Effector memory CD8-positive, alpha-beta T cell (primary cell): ENCODE measurements around the gene EVI5L.
"Not testable (repeated sequence)": the region's sequence is repeated elsewhere in the genome, so short reads cannot be mapped to it uniquely, and the experiment has no call there.

Experiments used
- ATAC-seq: fragments of 150-1000 bp; cut with Tn5 transposase; replicated peaks from 2 replicates; pipeline ENCODE4 v1.10.0; 2021; ENCODE audit warnings: mild to moderate bottlenecking, moderate library complexity
- DNase-seq, 3 experiments: peaks; one replicate each; pipeline ENCODE4 v3.0.0; 2021
- H3K27ac Mint-ChIP-seq, 2 donors: one replicate each; pipeline ENCODE4 v1.8.0; 2022; ENCODE audit warnings: mild to moderate bottlenecking in 2 of 2, mixed read lengths in 2 of 2, moderate library complexity in 2 of 2
- H3K27me3 Mint-ChIP-seq, 2 donors: one replicate each; pipeline ENCODE4 v1.8.0; 2022; ENCODE audit warnings: mixed read lengths in 2 of 2
- H3K36me3 Mint-ChIP-seq: one replicate; pipeline ENCODE4 v1.8.0; 2022; ENCODE audit warnings: mild to moderate bottlenecking, moderate library complexity, mixed read lengths; ENCODE audit not compliant: insufficient read depth
- H3K4me1 Mint-ChIP-seq, 2 donors: one replicate each; pipeline ENCODE4 v1.8.0; 2022; ENCODE audit warnings: low read depth in 2 of 2, mixed read lengths in 2 of 2
- H3K4me3 Mint-ChIP-seq, 2 donors: one replicate each; pipeline ENCODE4 v1.8.0; 2022; ENCODE audit warnings: mild to moderate bottlenecking in 2 of 2, mixed read lengths in 2 of 2, moderate library complexity in 2 of 2
- H3K9me3 Mint-ChIP-seq, 2 donors: one replicate each; pipeline ENCODE4 v1.8.0; 2022; ENCODE audit warnings: mixed read lengths in 2 of 2

Gene EVI5L

DNA sequence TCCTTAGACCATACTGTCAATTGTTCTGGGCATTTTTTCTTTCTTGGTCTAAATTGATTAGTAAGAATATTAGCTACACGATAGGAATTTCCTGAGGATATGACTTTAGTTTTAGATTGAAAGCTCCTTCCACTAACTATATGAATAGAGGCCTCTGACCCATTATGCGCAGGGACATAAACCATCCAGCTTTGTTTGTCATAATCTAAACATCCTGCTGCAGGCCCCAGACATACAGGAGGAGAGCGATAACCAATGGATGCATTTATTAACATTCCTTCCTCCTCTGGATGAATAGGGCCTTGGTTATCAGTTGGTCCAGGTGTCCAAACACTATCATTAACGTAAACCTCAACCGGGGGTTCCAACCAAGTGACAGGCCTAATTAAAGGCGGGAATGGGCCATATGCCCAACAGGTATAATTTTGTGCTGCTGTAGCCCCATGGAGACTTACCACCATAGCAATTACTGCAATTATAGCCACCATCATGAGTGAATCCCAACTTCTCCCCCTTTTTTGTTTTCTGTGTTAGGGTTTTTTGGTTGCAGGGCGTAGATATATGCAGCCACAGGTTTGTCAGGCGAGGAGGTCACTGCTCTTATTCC lies 34.4 kb upstream of the EVI5L start:
- H3K4me3 Mint-ChIP-seq, result no peak overlapping the region
- ATAC-seq (no peak), DNase-seq (no peak)
- H3K36me3 Mint-ChIP-seq, result peaks cover 11% of the 10 kb centered on the region
- no peak overlapping the region for H3K27ac Mint-ChIP-seq
- H3K9me3 Mint-ChIP-seq, result peaks cover 0 to 2% of the 10 kb centered on the region in 2 donors
- H3K27me3 Mint-ChIP-seq, result peaks cover 1 to 27% of the 10 kb centered on the region in 2 donors
- no peaks in the 10 kb centered on the region for H3K4me1 Mint-ChIP-seq

- Mint-ChIP-seq H3K4me1 (no peaks in the 10 kb centered on the region), H3K27ac (no peak overlapping the region), H3K27me3 (peaks cover 10 to 23% of the 10 kb centered on the region in 2 donors), H3K9me3 (no peaks in the 10 kb centered on the region), H3K36me3 (peaks cover 12% of the 10 kb centered on the region), H3K4me3 (peak overlapping the region in 1 of 2 donors; percentile 21)
- no peak for ATAC-seq
- peak; percentile 55 to 69 (median 58) for DNase-seq
These were observed 30.2 kb upstream of the EVI5L start for GRCh38 chr19:7799640-7800355.

GRCh38 chr19:7801020-7801570 lies 28.9 kb upstream of the EVI5L start:
- no peaks in the 10 kb centered on the region for H3K4me1 Mint-ChIP-seq
- H3K4me3 Mint-ChIP-seq, result no peak overlapping the region
- DNase-seq, result no peak
- no peaks in the 10 kb centered on the region for H3K9me3 Mint-ChIP-seq
- H3K27me3 Mint-ChIP-seq, result peaks cover 10 to 23% of the 10 kb centered on the region in 2 donors
- H3K27ac Mint-ChIP-seq, result no peak overlapping the region
- no peak for ATAC-seq
- H3K36me3 Mint-ChIP-seq, result peaks cover 12% of the 10 kb centered on the region

DNA sequence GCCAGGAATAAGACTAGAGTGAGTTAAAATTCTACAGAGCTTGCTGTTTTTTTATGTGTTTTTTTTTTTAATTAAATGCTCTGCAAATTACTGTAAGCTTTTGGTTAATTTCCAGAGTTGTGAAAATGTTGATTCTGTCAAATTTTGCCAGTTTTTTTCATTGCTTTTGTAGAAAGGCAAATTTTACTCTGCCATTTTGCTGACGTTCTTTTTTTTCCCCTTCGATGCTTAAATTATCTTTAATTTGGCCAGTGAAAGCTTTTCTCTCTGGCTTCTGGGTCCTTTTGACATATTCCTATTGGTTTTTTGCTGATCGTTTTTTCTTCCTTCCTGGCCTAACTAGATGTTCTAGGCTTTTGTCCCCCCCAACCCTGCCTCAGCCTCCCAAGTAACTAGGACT lies 23.8 kb upstream of the EVI5L start:
- no peak for ATAC-seq
- Mint-ChIP-seq H3K4me1 (peaks cover 7 to 11% of the 10 kb centered on the region in 2 donors), H3K9me3 (peaks cover 0 to 3% of the 10 kb centered on the region in 2 donors), H3K27me3 (peaks cover 10 to 17% of the 10 kb centered on the region in 2 donors), H3K36me3 (peaks cover 13% of the 10 kb centered on the region), H3K4me3 (no peak overlapping the region), H3K27ac (no peak overlapping the region)
- DNase-seq, result no peak

- Mint-ChIP-seq H3K36me3 (peaks cover 10% of the 10 kb centered on the region), H3K9me3 (peaks cover 0 to 3% of the 10 kb centered on the region in 2 donors), H3K4me3 (peak overlapping the region; percentile 61 to 62), H3K4me1 (peaks cover 7 to 11% of the 10 kb centered on the region in 2 donors), H3K27me3 (peaks cover 10 to 17% of the 10 kb centered on the region in 2 donors), H3K27ac (peak overlapping the region; percentile 60 to 87)
- ATAC-seq, result no peak
- DNase-seq, result no peak
These were observed 23.1 kb upstream of the EVI5L start for GRCh38 chr19:7806876-7807275.

DNA sequence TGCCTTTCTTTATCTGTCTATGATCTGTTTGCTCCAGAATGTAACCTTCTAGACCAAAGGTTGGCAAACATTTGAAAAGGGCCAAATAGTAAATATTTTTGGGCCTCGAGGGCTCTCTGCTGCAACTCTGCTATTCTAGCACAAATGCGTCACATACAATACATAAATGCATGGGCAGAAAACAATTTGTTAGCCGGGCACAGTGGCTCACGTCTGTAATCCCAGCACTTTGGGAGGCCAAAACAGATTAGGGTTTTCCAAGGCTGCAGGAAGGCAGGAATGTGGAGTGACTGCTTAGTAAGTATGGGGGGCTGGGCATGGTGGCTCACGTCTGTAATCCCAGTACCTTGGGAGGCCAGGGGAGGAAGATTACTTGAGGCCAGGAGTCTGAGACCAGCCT lies 21.9 kb upstream of the EVI5L start:
- Mint-ChIP-seq H3K4me3 (peak overlapping the region; percentile 61 to 62), H3K27ac (peak overlapping the region; percentile 60 to 87), H3K36me3 (peaks cover 9% of the 10 kb centered on the region), H3K4me1 (peaks cover 7 to 11% of the 10 kb centered on the region in 2 donors), H3K27me3 (peaks cover 0 to 5% of the 10 kb centered on the region in 2 donors), H3K9me3 (peaks cover 0 to 3% of the 10 kb centered on the region in 2 donors)
- ATAC-seq (no peak), DNase-seq (no peak)

GRCh38 chr19:7811989-7812388 lies 18.0 kb upstream of the EVI5L start:
- H3K36me3 Mint-ChIP-seq, result peaks cover 9% of the 10 kb centered on the region
- no peak overlapping the region for H3K4me3 Mint-ChIP-seq
- H3K27ac Mint-ChIP-seq, result no peak overlapping the region
- H3K9me3 Mint-ChIP-seq, result peaks cover 0 to 3% of the 10 kb centered on the region in 2 donors
- H3K27me3 Mint-ChIP-seq, result no peaks in the 10 kb centered on the region
- DNase-seq, result no peak
- H3K4me1 Mint-ChIP-seq, result peaks cover 16 to 27% of the 10 kb centered on the region in 2 donors
- no peak for ATAC-seq

DNA sequence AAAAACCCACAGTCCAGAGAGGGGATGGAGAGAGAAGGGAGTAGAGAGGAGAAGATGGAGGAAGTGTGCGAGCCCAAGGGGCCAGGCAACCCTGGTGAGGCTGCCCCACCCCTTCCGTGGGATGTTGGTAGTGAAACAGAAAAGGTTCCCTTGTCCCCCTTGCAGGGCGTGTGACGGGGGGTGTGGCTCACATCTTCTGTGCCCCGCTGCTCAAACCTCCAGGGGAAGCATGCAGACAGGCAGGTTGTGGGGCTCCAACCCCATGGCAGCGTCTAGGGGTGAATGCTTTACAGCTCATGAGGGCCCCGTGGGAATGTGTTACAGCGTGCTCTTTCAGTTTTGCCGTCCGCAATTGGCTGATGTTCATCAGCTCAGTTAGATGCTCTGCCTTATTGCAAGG lies 14.7 kb upstream of the EVI5L start:
- ATAC-seq (peak; percentile 53), DNase-seq (no peak)
- peaks cover 2% of the 10 kb centered on the region for H3K36me3 Mint-ChIP-seq
- H3K4me1 Mint-ChIP-seq, result peaks cover 12 to 15% of the 10 kb centered on the region in 2 donors
- peaks cover 0 to 3% of the 10 kb centered on the region in 2 donors for H3K9me3 Mint-ChIP-seq
- peak overlapping the region; percentile 67 to 75 for H3K4me3 Mint-ChIP-seq
- peak overlapping the region in 1 of 2 donors; percentile 86 for H3K27ac Mint-ChIP-seq
- H3K27me3 Mint-ChIP-seq, result peaks cover 12 to 17% of the 10 kb centered on the region in 2 donors

- peaks cover 19 to 24% of the 10 kb centered on the region in 2 donors for H3K27me3 Mint-ChIP-seq
- not testable (repeated sequence) for ATAC-seq, H3K36me3 Mint-ChIP-seq, DNase-seq, H3K9me3 Mint-ChIP-seq
- peaks cover 12 to 15% of the 10 kb centered on the region in 2 donors for H3K4me1 Mint-ChIP-seq
- peak overlapping the region in 1 of 2 donors; percentile 86 for H3K27ac Mint-ChIP-seq
- H3K4me3 Mint-ChIP-seq, result peak overlapping the region in 1 of 2 donors; percentile 75
These were observed 14.0 kb upstream of the EVI5L start for GRCh38 chr19:7816040-7816439.

DNA sequence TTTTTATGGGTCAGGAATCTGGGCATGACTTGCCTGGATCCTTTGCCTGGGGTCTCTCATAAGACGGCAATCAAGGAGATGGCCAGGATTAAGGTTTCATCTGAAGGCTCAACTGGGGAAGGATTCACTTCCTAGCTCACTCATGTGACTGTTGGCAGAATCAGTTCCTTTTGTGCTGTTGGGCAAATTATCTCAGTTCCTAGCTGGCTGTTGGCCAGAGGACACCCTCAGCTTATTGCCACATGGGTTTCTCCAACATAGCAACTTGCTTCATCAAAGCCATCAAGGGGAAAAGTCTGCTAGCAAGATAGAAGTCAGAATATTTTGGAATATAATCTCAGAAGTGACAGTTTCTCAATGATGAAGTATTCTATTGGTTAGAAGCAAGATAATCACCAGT lies 12.2 kb upstream of the EVI5L start:
- DNase-seq (no peak), ATAC-seq (no peak)
- Mint-ChIP-seq H3K4me3 (no peak overlapping the region), H3K27ac (no peak overlapping the region), H3K36me3 (peaks cover 4% of the 10 kb centered on the region), H3K9me3 (no peaks in the 10 kb centered on the region), H3K27me3 (peaks cover 26 to 33% of the 10 kb centered on the region in 2 donors), H3K4me1 (peaks cover 12 to 15% of the 10 kb centered on the region in 2 donors)

DNA sequence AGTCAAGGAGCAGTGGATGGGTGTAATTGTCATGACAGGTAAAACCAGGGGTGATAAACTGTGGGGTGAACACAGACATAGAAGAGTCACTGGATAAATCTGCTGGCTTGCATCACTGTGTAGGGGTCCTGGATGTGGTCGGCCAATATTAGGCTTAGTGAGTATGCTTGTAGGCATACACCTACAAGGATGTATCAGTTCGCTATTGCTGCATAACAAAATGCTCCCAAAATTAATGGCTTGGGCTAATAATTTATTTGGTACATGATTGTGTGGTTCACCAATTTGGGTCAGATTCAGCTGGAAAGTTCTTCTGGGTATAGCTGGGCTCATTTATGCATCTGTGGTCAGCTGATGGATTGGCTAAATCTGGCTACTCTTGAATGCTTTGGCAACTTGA lies 11.2 kb upstream of the EVI5L start:
- Mint-ChIP-seq H3K9me3 (no peaks in the 10 kb centered on the region), H3K36me3 (peaks cover 4% of the 10 kb centered on the region), H3K4me1 (peaks cover 12 to 15% of the 10 kb centered on the region in 2 donors), H3K27me3 (peaks cover 35 to 43% of the 10 kb centered on the region in 2 donors), H3K27ac (no peak overlapping the region), H3K4me3 (no peak overlapping the region)
- DNase-seq (no peak), ATAC-seq (no peak)

DNA sequence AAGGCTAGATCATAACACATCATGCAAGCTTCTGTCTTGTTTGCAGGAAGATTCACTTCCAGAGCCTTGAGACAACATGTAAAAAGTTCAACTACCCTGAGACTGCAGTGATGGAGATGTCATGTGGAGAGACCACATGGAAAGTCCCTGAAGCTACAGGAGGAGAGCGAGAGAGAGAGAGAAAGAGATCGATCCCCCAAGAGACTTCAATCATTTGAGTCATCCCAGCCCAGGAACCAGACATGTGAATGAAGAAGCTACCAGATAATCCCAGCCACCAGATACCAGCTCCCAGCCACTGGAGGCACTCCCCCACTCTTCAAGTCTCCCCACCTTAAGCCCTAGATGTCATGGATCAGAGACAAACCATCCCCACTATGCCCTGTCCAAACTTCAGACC lies 10.7 kb upstream of the EVI5L start:
- H3K9me3 Mint-ChIP-seq, result no peaks in the 10 kb centered on the region
- H3K4me1 Mint-ChIP-seq, result peaks cover 11 to 12% of the 10 kb centered on the region in 2 donors
- no peak overlapping the region for H3K27ac Mint-ChIP-seq
- peaks cover 37 to 47% of the 10 kb centered on the region in 2 donors for H3K27me3 Mint-ChIP-seq
- DNase-seq (no peak), ATAC-seq (no peak)
- peaks cover 5% of the 10 kb centered on the region for H3K36me3 Mint-ChIP-seq
- no peak overlapping the region for H3K4me3 Mint-ChIP-seq

GRCh38 chr19:7820588-7820987 lies 9.4 kb upstream of the EVI5L start:
- H3K9me3 Mint-ChIP-seq, result no peaks in the 10 kb centered on the region
- no peak overlapping the region for H3K27ac Mint-ChIP-seq
- peaks cover 37 to 47% of the 10 kb centered on the region in 2 donors for H3K27me3 Mint-ChIP-seq
- no peak overlapping the region for H3K4me3 Mint-ChIP-seq
- ATAC-seq (no peak), DNase-seq (no peak)
- H3K4me1 Mint-ChIP-seq, result peaks cover 2 to 3% of the 10 kb centered on the region in 2 donors
- H3K36me3 Mint-ChIP-seq, result peaks cover 8% of the 10 kb centered on the region
